ENCODE data around the gene PARP14. TPM values are rescaled to one million over a fixed set of nuclear protein-coding genes. Genes with fewer than 3 reads are reported as not detected.
"Not testable (repeated sequence)": the region's sequence is repeated elsewhere in the genome, so short reads cannot be mapped to it uniquely, and the experiment has no call there.

PARP14 gene
- polyA plus RNA-seq, result 22.6 TPM

- Mint-ChIP-seq H3K36me3 (peaks cover 2% of the 10 kb centered on the region), H3K27ac (peak within 1 kb of the TSS; percentile 99), H3K4me3 (peak within 1 kb of the TSS; percentile 96 to 99 (median 97)), H3K27me3 (no peaks in the 10 kb centered on the region), H3K4me1 (peaks cover 53 to 56% (median 55%) of the 10 kb centered on the region in 3 donors), H3K9me3 (no peaks in the 10 kb centered on the region)
These were observed at the start of gene PARP14 for GRCh38 chr3:122680475-122681283. TSS of gene PARP14 (plus strand) at chr3:122680839. CDS start at chr3:122680884, 45 bp downstream.

GRCh38 chr3:122635789-122636188 is 44.9 kb upstream of the PARP14 start:
- H3K4me3 Mint-ChIP-seq, result no peak overlapping the region
- no peak overlapping the region for H3K27ac Mint-ChIP-seq
- H3K36me3 Mint-ChIP-seq, result peaks cover 20% of the 10 kb centered on the region
- no peaks in the 10 kb centered on the region for H3K27me3 Mint-ChIP-seq
- peaks cover 0 to 5% (median 4%) of the 10 kb centered on the region in 3 donors for H3K4me1 Mint-ChIP-seq
- no peaks in the 10 kb centered on the region for H3K9me3 Mint-ChIP-seq

DNA sequence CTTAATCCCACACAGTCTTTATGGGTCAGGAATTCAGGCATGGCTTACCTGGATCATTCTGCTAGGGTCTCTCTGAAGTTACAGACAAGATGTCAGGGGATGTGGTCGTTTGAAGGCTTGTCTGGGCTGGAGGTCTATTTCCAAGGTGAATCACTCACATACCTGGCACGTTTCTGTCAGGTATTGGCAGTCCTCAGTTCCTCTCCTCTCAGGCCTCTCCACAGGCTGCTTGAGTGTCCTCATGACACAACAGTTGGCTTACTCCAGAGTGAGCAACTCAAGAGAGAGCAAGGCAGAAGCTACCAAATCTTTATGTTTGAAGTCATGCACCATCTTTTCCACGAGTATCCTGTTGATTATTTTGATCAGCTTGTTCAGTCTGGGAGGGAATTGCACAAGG is 43.9 kb upstream of the PARP14 start:
- Mint-ChIP-seq H3K9me3 (no peaks in the 10 kb centered on the region), H3K4me3 (no peak overlapping the region), H3K36me3 (peaks cover 20% of the 10 kb centered on the region), H3K27me3 (no peaks in the 10 kb centered on the region), H3K4me1 (peaks cover 0 to 10% (median 4%) of the 10 kb centered on the region in 3 donors), H3K27ac (no peak overlapping the region)

- Mint-ChIP-seq H3K4me3 (no peak overlapping the region), H3K4me1 (peaks cover 8 to 15% (median 11%) of the 10 kb centered on the region in 3 donors), H3K9me3 (no peaks in the 10 kb centered on the region), H3K36me3 (peaks cover 16% of the 10 kb centered on the region), H3K27ac (peak overlapping the region in 1 of 3 donors; percentile 73), H3K27me3 (no peaks in the 10 kb centered on the region)
These were observed 40.1 kb upstream of the PARP14 start for GRCh38 chr3:122640437-122640999.

- Mint-ChIP-seq H3K4me1 (peaks cover 8 to 25% (median 23%) of the 10 kb centered on the region in 3 donors), H3K27me3 (no peaks in the 10 kb centered on the region), H3K36me3 (peaks cover 3% of the 10 kb centered on the region), H3K4me3 (peak overlapping the region in 1 of 4 donors; percentile 83), H3K27ac (no peak overlapping the region), H3K9me3 (no peaks in the 10 kb centered on the region)
These were observed 37.7 kb upstream of the PARP14 start for GRCh38 chr3:122642935-122643334.

DNA sequence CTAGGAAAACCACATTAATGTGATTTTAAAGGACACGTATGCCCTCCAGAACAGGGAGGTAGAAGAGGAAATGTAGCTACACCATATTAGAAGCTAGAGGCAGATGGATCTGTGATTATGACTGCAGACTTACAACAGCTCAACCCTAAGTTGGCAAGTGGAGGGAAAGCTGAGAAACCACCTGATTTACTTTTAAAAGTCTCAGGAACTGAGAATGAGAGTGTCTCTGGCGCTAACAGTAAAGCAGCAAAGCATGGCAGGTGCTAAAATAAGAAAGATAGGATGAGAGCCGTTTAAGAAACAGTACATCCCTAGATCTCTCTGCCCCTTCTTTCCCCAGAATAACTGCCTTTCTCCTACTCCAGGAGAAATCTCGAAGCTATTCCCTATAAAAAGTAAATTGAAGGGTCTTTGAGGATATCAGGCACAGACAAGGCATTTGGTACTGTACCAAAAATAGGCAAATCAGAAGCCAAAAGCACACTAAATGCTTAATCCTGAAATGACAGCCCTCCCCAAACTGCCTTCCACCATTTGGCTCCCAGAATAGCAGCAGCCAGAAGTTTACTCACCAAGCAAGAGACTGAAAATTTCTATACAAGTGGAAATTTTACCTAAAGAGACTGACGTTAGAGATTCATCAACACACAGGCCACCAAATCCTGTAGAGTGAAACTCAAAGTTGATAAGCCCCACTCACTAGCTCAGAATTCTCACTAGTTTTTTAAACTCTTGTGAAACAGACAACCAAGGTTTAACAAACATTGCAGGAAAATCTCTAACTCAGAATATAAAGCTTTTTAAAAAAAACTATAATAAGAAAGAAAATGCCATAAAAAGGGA is 34.3 kb upstream of the PARP14 start:
- Mint-ChIP-seq H3K4me1 (peaks cover 8 to 21% (median 15%) of the 10 kb centered on the region in 3 donors), H3K36me3 (peaks cover 2% of the 10 kb centered on the region), H3K9me3 (peaks cover 0 to 2% (median 0%) of the 10 kb centered on the region in 3 donors), H3K27me3 (no peaks in the 10 kb centered on the region), H3K4me3 (peak overlapping the region in 3 of 4 donors; percentile 11 to 49 (median 28)), H3K27ac (peak overlapping the region in 1 of 3 donors; percentile 58)

DNA sequence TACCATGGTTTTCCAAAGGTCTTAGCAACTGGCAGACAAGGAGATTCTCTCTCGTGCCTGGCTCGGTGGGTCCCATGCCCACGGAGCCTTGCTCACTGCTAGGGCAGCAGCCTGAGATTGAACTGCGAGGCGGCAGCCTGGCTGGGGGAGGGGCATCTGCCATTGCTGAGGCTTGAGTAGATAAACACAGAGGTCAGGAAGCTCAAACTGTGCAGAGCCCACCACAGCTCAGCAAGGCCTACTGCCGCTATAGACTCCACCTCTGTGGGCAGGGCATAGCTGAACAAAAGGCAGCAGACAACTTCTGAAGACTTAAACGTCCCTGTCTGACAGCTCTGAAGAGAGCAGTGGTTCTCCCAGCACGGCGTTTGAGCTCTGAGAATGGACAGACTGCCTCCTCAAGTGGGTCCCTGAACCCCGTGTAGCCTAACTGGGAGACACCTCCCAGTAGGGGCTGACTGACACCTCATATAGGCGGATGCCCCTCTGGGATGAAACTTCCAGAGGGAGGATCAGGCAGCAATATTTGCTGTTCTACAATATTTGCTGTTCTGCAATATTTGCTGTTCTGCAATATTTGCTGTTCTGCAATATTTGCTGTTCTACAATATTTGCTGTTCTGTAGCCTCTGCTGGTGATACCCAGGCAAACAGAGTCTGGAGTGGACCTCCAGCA is 29.3 kb upstream of the PARP14 start:
- not testable (repeated sequence) for H3K36me3 Mint-ChIP-seq, H3K9me3 Mint-ChIP-seq, H3K4me1 Mint-ChIP-seq, H3K27ac Mint-ChIP-seq, H3K4me3 Mint-ChIP-seq, H3K27me3 Mint-ChIP-seq

DNA sequence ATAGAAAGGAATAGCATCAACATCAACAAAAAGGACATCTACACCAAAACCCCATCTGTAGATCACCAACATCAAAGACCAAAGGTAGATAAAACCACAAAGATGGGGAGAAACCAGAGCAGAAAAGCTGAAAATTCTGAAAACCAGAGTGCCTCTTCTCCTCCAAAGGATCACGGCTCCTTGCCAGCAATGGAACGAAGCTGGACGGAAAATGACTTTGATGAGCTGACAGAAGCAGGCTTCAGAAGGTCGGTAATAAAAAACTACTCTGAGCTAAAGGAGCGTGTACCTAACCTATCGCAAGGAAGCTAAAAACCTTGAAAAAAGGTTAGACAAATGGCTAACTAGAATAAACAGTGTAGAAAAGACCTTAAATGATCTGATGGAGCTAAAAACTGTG is 28.7 kb upstream of the PARP14 start:
- not testable (repeated sequence) for H3K9me3 Mint-ChIP-seq, H3K27me3 Mint-ChIP-seq, H3K4me1 Mint-ChIP-seq, H3K36me3 Mint-ChIP-seq, H3K4me3 Mint-ChIP-seq, H3K27ac Mint-ChIP-seq

DNA sequence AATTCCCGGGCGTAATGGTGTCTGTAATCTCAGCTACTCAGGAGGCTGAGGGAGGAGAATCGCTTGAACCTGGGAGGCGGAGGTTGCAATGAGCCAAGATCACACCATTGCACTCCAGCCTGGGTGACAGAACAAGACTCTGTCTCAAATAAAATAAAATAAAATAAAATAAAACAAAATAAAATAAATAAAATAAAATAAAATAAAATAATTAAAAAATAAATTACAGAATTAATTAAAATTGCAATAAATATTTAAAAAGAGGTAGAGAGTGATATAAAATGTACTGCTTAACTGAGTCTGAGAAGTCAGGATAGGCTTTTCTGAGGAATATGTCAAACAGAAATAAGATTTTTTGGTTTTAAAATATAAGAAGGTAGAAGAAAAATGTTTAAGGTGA is 22.3 kb upstream of the PARP14 start:
- H3K4me1 Mint-ChIP-seq, result peaks cover 10 to 17% (median 11%) of the 10 kb centered on the region in 3 donors
- not testable (repeated sequence) for H3K4me3 Mint-ChIP-seq, H3K9me3 Mint-ChIP-seq, H3K27ac Mint-ChIP-seq, H3K27me3 Mint-ChIP-seq, H3K36me3 Mint-ChIP-seq

DNA sequence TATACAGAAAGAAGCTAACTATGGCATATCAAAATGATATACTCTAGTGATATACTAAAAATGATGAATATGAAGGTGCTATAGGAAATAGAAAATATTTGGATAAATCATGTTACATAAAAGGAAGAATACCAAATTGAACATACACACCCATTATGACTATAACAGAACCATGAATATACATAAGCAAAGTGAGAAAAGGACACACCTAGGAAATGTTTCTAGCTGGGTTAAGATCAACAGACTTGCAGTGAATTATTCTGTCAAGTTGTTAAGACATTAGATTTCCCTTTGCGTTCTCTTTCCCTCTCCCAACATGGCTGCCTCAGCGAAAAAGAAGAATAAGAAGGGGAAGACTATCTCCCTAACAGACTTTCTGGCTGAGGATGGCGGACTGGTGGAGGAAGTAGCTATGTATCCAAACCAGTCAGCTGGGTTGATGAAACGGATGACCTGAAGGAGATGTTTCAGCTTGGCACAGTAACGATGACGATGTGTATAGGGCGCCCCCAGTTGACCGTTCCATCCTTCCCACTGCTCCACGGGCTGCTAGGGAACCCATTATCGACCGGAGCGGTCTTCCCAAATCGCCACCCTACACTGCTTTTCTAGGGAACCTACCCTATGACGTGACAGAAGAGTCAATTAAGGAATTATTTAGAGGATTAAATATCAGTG is 20.2 kb upstream of the PARP14 start:
- peaks cover 2 to 6% (median 2%) of the 10 kb centered on the region in 3 donors for H3K9me3 Mint-ChIP-seq
- peaks cover 5% of the 10 kb centered on the region for H3K36me3 Mint-ChIP-seq
- H3K27ac Mint-ChIP-seq, result no peak overlapping the region
- H3K4me1 Mint-ChIP-seq, result peaks cover 10 to 17% (median 11%) of the 10 kb centered on the region in 3 donors
- no peaks in the 10 kb centered on the region for H3K27me3 Mint-ChIP-seq
- no peak overlapping the region for H3K4me3 Mint-ChIP-seq

- H3K27ac Mint-ChIP-seq, result peak overlapping the region in 2 of 3 donors; percentile 33
- no peaks in the 10 kb centered on the region for H3K27me3 Mint-ChIP-seq
- H3K4me1 Mint-ChIP-seq, result peaks cover 10 to 17% (median 11%) of the 10 kb centered on the region in 3 donors
- peaks cover 2 to 6% (median 2%) of the 10 kb centered on the region in 3 donors for H3K9me3 Mint-ChIP-seq
- H3K4me3 Mint-ChIP-seq, result peak overlapping the region in 3 of 4 donors; percentile 71 to 92 (median 82)
- peaks cover 5% of the 10 kb centered on the region for H3K36me3 Mint-ChIP-seq
These were observed 19.0 kb upstream of the PARP14 start for GRCh38 chr3:122661633-122662032.

DNA sequence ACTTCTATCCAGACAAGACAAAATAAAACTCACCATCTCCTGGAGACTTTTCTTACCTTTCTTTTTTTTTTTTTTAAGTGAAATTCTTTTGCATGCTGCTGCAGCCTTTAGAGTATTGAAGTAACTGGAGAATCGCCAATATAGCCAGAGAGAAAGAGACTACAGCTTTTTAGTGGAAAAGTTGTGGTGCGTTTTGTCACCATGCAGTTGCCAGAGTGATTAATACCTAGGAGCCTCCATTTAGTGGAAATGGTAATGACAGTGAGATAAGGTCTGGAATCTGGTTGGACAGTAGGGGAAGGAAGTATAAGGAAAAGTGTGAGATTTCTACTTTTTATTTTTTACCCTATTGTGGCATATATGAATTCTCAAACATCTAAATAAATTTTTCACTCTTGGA is 18.1 kb upstream of the PARP14 start:
- H3K4me1 Mint-ChIP-seq, result peaks cover 10 to 17% (median 11%) of the 10 kb centered on the region in 3 donors
- peak overlapping the region in 1 of 4 donors; percentile 52 for H3K4me3 Mint-ChIP-seq
- no peak overlapping the region for H3K27ac Mint-ChIP-seq
- H3K36me3 Mint-ChIP-seq, result peaks cover 5% of the 10 kb centered on the region
- H3K27me3 Mint-ChIP-seq, result no peaks in the 10 kb centered on the region
- H3K9me3 Mint-ChIP-seq, result peaks cover 2 to 6% (median 2%) of the 10 kb centered on the region in 3 donors

- H3K4me1 Mint-ChIP-seq, result peaks cover 5 to 11% (median 6%) of the 10 kb centered on the region in 3 donors
- peaks cover 2 to 6% (median 4%) of the 10 kb centered on the region in 3 donors for H3K9me3 Mint-ChIP-seq
- peaks cover 5% of the 10 kb centered on the region for H3K36me3 Mint-ChIP-seq
- H3K27ac Mint-ChIP-seq, result no peak overlapping the region
- no peak overlapping the region for H3K4me3 Mint-ChIP-seq
- no peaks in the 10 kb centered on the region for H3K27me3 Mint-ChIP-seq
These were observed 15.3 kb upstream of the PARP14 start for GRCh38 chr3:122665226-122665786.

GRCh38 chr3:122665881-122666280 is 14.8 kb upstream of the PARP14 start:
- Mint-ChIP-seq H3K4me3 (no peak overlapping the region), H3K4me1 (peaks cover 5 to 11% (median 6%) of the 10 kb centered on the region in 3 donors), H3K27ac (no peak overlapping the region), H3K9me3 (peaks cover 2 to 5% (median 4%) of the 10 kb centered on the region in 3 donors), H3K27me3 (no peaks in the 10 kb centered on the region), H3K36me3 (peaks cover 3% of the 10 kb centered on the region)
